ENCODE results near the gene CCDC86.

DNA sequence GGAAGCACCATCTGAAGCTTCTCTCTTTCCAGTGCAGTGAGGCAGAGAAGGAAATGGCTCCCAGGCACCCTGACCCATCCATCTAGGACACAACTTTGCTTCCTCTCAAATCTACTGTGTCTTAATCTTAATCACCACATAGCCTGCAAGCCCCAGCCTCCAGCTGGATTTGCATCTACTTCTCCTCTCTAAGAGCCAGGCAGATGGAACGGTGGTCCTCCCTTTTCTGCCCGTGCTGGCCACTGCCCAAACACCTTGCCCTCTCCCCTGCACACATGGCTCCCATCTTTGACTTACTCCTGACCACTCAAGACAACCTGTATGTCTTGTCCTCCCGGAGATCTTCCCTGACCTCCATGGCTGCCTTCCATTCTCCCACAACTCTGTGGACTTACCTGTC lies 49.4 kb upstream of the CCDC86 start:
- TF ChIP-seq, protein P1, sequence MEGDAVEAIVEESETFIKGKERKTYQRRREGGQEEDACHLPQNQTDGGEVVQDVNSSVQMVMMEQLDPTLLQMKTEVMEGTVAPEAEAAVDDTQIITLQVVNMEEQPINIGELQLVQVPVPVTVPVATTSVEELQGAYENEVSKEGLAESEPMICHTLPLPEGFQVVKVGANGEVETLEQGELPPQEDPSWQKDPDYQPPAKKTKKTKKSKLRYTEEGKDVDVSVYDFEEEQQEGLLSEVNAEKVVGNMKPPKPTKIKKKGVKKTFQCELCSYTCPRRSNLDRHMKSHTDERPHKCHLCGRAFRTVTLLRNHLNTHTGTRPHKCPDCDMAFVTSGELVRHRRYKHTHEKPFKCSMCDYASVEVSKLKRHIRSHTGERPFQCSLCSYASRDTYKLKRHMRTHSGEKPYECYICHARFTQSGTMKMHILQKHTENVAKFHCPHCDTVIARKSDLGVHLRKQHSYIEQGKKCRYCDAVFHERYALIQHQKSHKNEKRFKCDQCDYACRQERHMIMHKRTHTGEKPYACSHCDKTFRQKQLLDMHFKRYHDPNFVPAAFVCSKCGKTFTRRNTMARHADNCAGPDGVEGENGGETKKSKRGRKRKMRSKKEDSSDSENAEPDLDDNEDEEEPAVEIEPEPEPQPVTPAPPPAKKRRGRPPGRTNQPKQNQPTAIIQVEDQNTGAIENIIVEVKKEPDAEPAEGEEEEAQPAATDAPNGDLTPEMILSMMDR (IDR thresholded peaks at IDR 0.05) = no peak
- no peak for TF ChIP-seq RAD21 (IDR thresholded peaks at IDR 0.05; ENCODE audit: low read length)
- no peak for TF ChIP-seq SMC3 (IDR thresholded peaks at IDR 0.05; ENCODE audit: low read depth, low read length)
- no peak for TF ChIP-seq EZH2phosphoT487 (IDR thresholded peaks at IDR 0.05; ENCODE audit: borderline replicate concordance, low read depth)

Measured in SK-N-SH (cell line).